ENCODE data around the gene LIX1.

DNA sequence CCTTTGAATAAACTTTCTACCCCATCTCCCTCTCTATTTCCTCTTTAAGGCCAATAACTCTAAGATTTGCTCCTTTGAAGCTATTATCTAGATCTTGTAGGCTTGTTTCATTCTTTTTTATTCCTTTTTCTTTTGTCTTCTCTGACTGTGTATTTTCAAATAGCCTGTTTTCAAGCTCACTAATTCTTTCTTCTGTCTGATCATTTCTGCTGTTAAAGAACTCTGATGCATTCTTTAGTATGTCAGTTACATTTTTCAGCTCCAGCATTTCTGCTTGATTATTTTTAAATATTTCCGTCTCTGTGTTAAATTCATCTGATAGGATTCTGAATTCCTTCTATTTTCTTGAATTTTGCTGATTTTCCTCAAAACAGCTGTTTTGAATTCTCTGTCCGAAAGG, 15.3 kb upstream of the LIX1 start:
- TF ChIP-seq, protein P1, sequence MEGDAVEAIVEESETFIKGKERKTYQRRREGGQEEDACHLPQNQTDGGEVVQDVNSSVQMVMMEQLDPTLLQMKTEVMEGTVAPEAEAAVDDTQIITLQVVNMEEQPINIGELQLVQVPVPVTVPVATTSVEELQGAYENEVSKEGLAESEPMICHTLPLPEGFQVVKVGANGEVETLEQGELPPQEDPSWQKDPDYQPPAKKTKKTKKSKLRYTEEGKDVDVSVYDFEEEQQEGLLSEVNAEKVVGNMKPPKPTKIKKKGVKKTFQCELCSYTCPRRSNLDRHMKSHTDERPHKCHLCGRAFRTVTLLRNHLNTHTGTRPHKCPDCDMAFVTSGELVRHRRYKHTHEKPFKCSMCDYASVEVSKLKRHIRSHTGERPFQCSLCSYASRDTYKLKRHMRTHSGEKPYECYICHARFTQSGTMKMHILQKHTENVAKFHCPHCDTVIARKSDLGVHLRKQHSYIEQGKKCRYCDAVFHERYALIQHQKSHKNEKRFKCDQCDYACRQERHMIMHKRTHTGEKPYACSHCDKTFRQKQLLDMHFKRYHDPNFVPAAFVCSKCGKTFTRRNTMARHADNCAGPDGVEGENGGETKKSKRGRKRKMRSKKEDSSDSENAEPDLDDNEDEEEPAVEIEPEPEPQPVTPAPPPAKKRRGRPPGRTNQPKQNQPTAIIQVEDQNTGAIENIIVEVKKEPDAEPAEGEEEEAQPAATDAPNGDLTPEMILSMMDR (IDR thresholded peaks at IDR 0.05): no peak
- no peak for TF ChIP-seq POLR2A (IDR thresholded peaks at IDR 0.05)
